Measurements from ENCODE around the gene LYRM9. TPM values are rescaled to one million over a fixed set of nuclear protein-coding genes. Genes with fewer than 3 reads are reported as not detected.

The LYRM9 gene
- 6.7 and 7.8 TPM in 2 replicates for total RNA-seq

GRCh38 chr17:27892866-27893769 lies at the start of gene LYRM9:
Gene LYRM9 (minus strand): TSS chr17:27893365. CDS start chr17:27882694, 10,671 bp downstream.

Other genes starting within 250 kb of the LYRM9 start
- gene NOS2, start 92.8 kb downstream of the LYRM9 start, total RNA-seq, result 0.10 TPM in 1 of 2 replicates, not detected in the other
- gene NLK, start 149.3 kb upstream of the LYRM9 start, total RNA-seq, result 47.4 and 53.2 TPM in 2 replicates

Data from vein endothelial cell (primary cell).